Keratinocyte (primary cell): ENCODE data around the gene ITPKB.

Experiments
- EZH2 ChIP-seq: IDR thresholded peaks from one replicate; pipeline ENCODE4 v1.6.1; 2012; ENCODE audit warnings: inconsistent platforms, mild to moderate bottlenecking, low read length, moderate library complexity
- TF ChIP-seq, protein P1 (sequence below), 3 experiments: IDR thresholded peaks in 1 of 3; conservative IDR thresholded peaks in 1 of 3; optimal IDR thresholded peaks in 1 of 3; 2 replicates in 2 of 3; 3 replicates in 1 of 3; pipeline versions ENCODE3 to v1.5.1; 2011; ENCODE audit warnings: low read length in 3 of 3, mild to moderate bottlenecking in 3 of 3, moderate library complexity in 2 of 3, control low read depth in 1 of 3, inconsistent platforms in 1 of 3; ENCODE audit not compliant: insufficient read depth in 2 of 3; ENCODE audit errors: extremely low read depth in 1 of 3

DNA sequence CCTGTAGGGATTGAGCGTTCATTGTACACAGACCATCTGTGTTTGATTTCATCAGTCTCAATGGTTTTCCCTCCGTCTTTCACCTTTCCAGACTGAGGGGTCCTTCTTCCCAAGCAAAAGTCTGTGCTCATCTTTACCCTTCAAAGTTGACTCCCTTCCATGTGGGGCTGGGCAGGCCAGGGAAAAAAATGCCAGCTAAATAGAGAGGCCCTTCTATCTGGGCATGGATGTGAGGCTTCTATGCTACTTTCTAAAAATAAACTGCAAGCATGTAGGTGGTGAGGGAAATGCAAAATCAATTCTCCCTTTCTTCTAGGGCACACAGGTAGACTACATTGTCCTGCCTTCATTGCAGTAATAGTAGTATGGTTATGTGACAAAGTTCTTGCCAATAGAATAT is 46.7 kb upstream of the ITPKB start:
- TF ChIP-seq, protein P1, sequence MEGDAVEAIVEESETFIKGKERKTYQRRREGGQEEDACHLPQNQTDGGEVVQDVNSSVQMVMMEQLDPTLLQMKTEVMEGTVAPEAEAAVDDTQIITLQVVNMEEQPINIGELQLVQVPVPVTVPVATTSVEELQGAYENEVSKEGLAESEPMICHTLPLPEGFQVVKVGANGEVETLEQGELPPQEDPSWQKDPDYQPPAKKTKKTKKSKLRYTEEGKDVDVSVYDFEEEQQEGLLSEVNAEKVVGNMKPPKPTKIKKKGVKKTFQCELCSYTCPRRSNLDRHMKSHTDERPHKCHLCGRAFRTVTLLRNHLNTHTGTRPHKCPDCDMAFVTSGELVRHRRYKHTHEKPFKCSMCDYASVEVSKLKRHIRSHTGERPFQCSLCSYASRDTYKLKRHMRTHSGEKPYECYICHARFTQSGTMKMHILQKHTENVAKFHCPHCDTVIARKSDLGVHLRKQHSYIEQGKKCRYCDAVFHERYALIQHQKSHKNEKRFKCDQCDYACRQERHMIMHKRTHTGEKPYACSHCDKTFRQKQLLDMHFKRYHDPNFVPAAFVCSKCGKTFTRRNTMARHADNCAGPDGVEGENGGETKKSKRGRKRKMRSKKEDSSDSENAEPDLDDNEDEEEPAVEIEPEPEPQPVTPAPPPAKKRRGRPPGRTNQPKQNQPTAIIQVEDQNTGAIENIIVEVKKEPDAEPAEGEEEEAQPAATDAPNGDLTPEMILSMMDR (optimal IDR thresholded peaks at IDR 0.05 in 1 of 3, IDR thresholded peaks at IDR 0.05 in 1 of 3, conservative IDR thresholded peaks at IDR 0.05 in 1 of 3; ENCODE audit: extremely low read depth in 1 of 3, insufficient read depth in 2 of 3, low read length in 3 of 3): no peak
- no peak for TF ChIP-seq EZH2
